Adrenal gland (tissue), 12 donors: Measurements from ENCODE around the gene SELENOW. TPM values are rescaled to one million over a fixed set of nuclear protein-coding genes. Genes with fewer than 3 reads are reported as not detected.
"Not testable (repeated sequence)": the region's sequence is repeated elsewhere in the genome, so short reads cannot be mapped to it uniquely, and the experiment has no call there.

Source experiments
- DNase-seq, 7 donors: peaks; one replicate each; pipeline ENCODE4 v3.0.0-alpha.2; 2019 to 2020
- H3K27ac ChIP-seq, 5 donors: fragments of 200-600 bp; sonication (generic) in 4 of 5; 1 replicate in 3 of 5; 2 replicates in 2 of 5; pipeline versions ENCODE4 v1.5.1 to v1.8.0; 2016 to 2020; ENCODE audit warnings: mild to moderate bottlenecking in 1 of 5
- H3K27me3 ChIP-seq: fragments of 200-600 bp; 2 replicates; pipeline ENCODE4 v1.8.0; 2021
- H3K36me3 ChIP-seq, 2 donors: fragments of 200-600 bp; replicated peaks in 1 of 2; 1 replicate in 1 of 2; 2 replicates in 1 of 2; pipeline versions ENCODE4 v1.5.1 to v1.8.0; 2018 to 2022
- H3K4me1 ChIP-seq, 2 donors: fragments of 200-600 bp; replicated peaks in 1 of 2; 1 replicate in 1 of 2; 2 replicates in 1 of 2; pipeline versions ENCODE4 v1.5.1 to v1.8.0; 2018 to 2021
- H3K4me3 ChIP-seq, 4 donors: fragments of 200-600 bp; sonication (generic) in 3 of 4; one replicate each; pipeline ENCODE4 v1.5.1; 2016 to 2018
- H3K9me3 ChIP-seq, 3 donors: fragments of 200-600 bp; sonication (generic) in 1 of 3; replicated peaks in 1 of 3; 1 replicate in 2 of 3; 2 replicates in 1 of 3; pipeline versions ENCODE4 v1.5.1 to v1.8.0; 2016 to 2021
- POLR2A ChIP-seq, 2 donors: fragments of 450-650 bp; IDR thresholded peaks; one replicate each; pipeline ENCODE4 v1.6.1; 2017; ENCODE audit warnings: antibody characterized with exemption in 2 of 2, mild to moderate bottlenecking in 2 of 2, moderate library complexity in 1 of 2
- WGBS, 4 donors: extraction: QIAGEN DNeasy Blood & Tissue Kit in 2 of 4; methylation state at CpG; one replicate each; pipeline versions ENCODE4 v1.1.5 to v1.1.7; 2013 to 2017; 5-methylcytosine and 5-hydroxymethylcytosine counted together
- intact Hi-C, 2 donors: fragments of 100-400 bp; cut with DNase I; formaldehyde crosslinking; loops; one replicate each; pipeline versions ENCODE4 v1.14.1 to v1.15.0; 2022 to 2023
- polyA plus RNA-seq, 3 donors: library from polyadenylated mRNA; stranded (reverse); fragments of 200-250 nt in 2 of 3; fragments of 350-450 nt in 1 of 3; fragmentation: Illumina TruSeq in 1 of 3; extraction: RNeasy Lipid Tissue Mini Kit (QIAGEN cat#74804) in 1 of 3; gene quantifications; one replicate each; pipeline ENCODE4 v1.2.3, GENCODE V29; 2013 to 2014
- total RNA-seq, 9 donors: library from RNA; depleted of rRNA in 4 of 9; stranded (reverse); fragments of >200 nt in 4 of 9; fragments of 120-200 nt in 1 of 9; fragmentation: NEBNext Ultra II Directional in 1 of 9; extraction: Animal tissue kit (Norgen Biotek cat#: 25700) in 1 of 9; gene quantifications; one replicate each; pipeline versions ENCODE4 v1.1.0 to v1.2.4, GENCODE V29; 2013 to 2023
- TF ChIP-seq, protein P1 (sequence below), 6 experiments: fragments of 450-650 bp in 4 of 6; fragments of 200-600 bp in 2 of 6; sonication (generic) in 1 of 6; IDR thresholded peaks; 1 replicate in 5 of 6; 2 replicates in 1 of 6; pipeline versions ENCODE4 v1.5.1 to v1.8.0; 2016 to 2021; ENCODE audit warnings: antibody characterized with exemption in 6 of 6, mild to moderate bottlenecking in 2 of 6, moderate library complexity in 1 of 6
- donor health status: healthy with polysubstance abuse.
- donor health status: Bipolar disorder and iron deficiency.
- donor health status: DM: yes; HTN: yes; CAD: no.
- donor health status: DM: no; HTN: no; CAD: no.
- donor health status: DM: no; HTN: no; CAD: no.
- donor health status: DM: yes; HTN: yes; CAD: no.

SELENOW gene
- total and polyA plus RNA-seq, 12 donors: 102 to 479 (median 168) TPM

DNA sequence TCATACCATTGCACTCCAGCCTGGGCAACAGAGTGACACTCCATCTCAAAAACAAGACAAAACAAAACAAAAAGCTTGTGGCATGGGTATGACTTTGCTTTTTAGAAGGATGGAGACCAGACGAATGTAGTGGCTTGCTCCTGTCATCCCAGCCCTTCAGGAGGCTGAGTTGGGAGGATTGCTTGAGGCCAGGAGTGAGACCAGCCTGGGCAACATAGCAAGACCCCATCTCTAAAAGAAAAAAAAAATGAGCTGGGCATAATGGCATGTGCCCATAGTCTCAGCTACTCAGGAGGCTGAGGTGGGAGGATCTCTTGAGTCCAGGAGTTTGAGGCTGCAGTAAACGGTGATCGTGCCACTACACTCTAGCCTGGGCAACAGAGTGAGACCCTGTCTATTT lies 16.4 kb upstream of the SELENOW start:
- DNase-seq: no peak
- no peak overlapping the region for H3K27ac ChIP-seq
- peaks cover 0 to 9% of the 10 kb centered on the region in 2 donors for H3K36me3 ChIP-seq
- H3K4me3 ChIP-seq: no peak overlapping the region
- no peak for TF ChIP-seq POLR2A (IDR thresholded peaks at IDR 0.05)
- TF ChIP-seq, protein P1, sequence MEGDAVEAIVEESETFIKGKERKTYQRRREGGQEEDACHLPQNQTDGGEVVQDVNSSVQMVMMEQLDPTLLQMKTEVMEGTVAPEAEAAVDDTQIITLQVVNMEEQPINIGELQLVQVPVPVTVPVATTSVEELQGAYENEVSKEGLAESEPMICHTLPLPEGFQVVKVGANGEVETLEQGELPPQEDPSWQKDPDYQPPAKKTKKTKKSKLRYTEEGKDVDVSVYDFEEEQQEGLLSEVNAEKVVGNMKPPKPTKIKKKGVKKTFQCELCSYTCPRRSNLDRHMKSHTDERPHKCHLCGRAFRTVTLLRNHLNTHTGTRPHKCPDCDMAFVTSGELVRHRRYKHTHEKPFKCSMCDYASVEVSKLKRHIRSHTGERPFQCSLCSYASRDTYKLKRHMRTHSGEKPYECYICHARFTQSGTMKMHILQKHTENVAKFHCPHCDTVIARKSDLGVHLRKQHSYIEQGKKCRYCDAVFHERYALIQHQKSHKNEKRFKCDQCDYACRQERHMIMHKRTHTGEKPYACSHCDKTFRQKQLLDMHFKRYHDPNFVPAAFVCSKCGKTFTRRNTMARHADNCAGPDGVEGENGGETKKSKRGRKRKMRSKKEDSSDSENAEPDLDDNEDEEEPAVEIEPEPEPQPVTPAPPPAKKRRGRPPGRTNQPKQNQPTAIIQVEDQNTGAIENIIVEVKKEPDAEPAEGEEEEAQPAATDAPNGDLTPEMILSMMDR (IDR thresholded peaks at IDR 0.05): no peak
- no peaks in the 10 kb centered on the region for H3K27me3 ChIP-seq
- no peaks in the 10 kb centered on the region for H3K4me1 ChIP-seq
- no peaks in the 10 kb centered on the region for H3K9me3 ChIP-seq
- WGBS, 4 donors: 54 to 79% (median 64%) methylated on average over 3 of the region's 3 CpGs
- intact Hi-C loops: no loop called here

DNA sequence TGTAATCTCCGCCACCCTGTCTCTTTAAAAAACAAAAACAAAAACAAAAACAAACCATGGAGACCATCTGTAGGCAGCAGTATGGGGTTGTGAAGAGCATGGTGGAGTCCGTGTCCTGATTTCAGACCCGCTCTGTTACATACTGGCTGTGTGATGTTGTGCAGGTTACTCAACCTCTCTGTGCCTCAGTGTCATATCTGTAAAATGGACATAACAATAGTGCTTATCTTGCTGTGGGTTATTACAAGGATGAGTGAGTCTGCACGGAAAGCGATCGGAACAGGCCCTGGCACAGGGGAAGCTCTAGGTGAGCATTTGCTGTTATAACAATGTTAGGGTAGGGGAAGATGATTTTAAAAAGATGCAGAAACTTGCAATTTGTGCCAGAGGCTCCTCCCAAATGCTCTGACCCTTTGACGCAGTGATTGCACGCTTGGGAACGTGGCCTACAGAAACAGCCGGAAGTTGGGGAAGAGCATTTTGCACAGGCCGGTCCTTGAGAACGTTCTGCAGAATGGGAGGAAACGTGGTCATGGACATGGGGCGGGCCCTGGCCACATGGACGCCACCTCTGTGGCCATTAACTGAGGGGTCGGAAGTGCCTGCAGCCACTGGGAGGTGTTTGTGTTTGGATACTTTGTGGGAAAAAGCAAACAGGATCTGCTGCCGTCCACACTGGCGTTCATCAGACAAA lies 15.7 kb upstream of the SELENOW start:
- intact Hi-C loops: no loop called here
- no peak for TF ChIP-seq POLR2A (IDR thresholded peaks at IDR 0.05)
- TF ChIP-seq, protein P1 (IDR thresholded peaks at IDR 0.05): no peak
- Histone ChIP-seq H3K27ac (no peak overlapping the region), H3K4me3 (no peak overlapping the region), H3K36me3 (peaks cover 0 to 3% of the 10 kb centered on the region in 2 donors), H3K4me1 (no peaks in the 10 kb centered on the region), H3K9me3 (no peaks in the 10 kb centered on the region), H3K27me3 (no peaks in the 10 kb centered on the region)
- WGBS, 4 donors: 54 to 59% (median 54%) methylated on average over 18 of the region's 18 CpGs
- peak in 1 of 7 donors; percentile 43 for DNase-seq

- WGBS, 4 donors: 78 to 94% (median 86%) methylated on average over 3 of the region's 3 CpGs
- H3K4me3 ChIP-seq, H3K9me3 ChIP-seq, intact Hi-C loops, DNase-seq, H3K27me3 ChIP-seq, H3K4me1 ChIP-seq, H3K27ac ChIP-seq, H3K36me3 ChIP-seq: not testable (repeated sequence)
These were observed 13.8 kb upstream of the SELENOW start for GRCh38 chr19:47764705-47765104.

GRCh38 chr19:47765523-47766358 lies 12.8 kb upstream of the SELENOW start:
- H3K27ac ChIP-seq: no peak overlapping the region
- H3K4me3 ChIP-seq: no peak overlapping the region
- intact Hi-C loops: no loop called here
- TF ChIP-seq POLR2A (IDR thresholded peaks at IDR 0.05): no peak
- TF ChIP-seq, protein P1 (IDR thresholded peaks at IDR 0.05): peak; percentile 52 to 73 (median 68)
- H3K27me3 ChIP-seq: no peaks in the 10 kb centered on the region
- DNase-seq: peak in 6 of 7 donors; percentile 53 to 80 (median 66)
- H3K9me3 ChIP-seq: no peaks in the 10 kb centered on the region
- no peaks in the 10 kb centered on the region for H3K36me3 ChIP-seq
- H3K4me1 ChIP-seq: no peaks in the 10 kb centered on the region
- 35 to 50% (median 41%) methylated on average over 12 to 19 of the region's 19 CpGs for WGBS, 4 donors
